NCI-H2107 (cell line): ENCODE measurements around the gene TSPAN31.
"Not testable (repeated sequence)": the region's sequence is repeated elsewhere in the genome, so short reads cannot be mapped to it uniquely, and the experiment has no call there.

Source experiments
- DNase-seq: peaks from one replicate; lab custom pipeline; 2025; lab: John Stamatoyannopoulos, UW

TSPAN31 gene

GRCh38 chr12:57767305-57767698 is 22.5 kb downstream of the TSPAN31 start:
- DNase-seq: no peak

- no peak for DNase-seq
Measured at GRCh38 chr12:57767876-57768275, 23.0 kb downstream of the TSPAN31 start.

GRCh38 chr12:57769594-57769993 is 24.8 kb downstream of the TSPAN31 start:
- DNase-seq: no peak

GRCh38 chr12:57770734-57771133 is 25.9 kb downstream of the TSPAN31 start:
- DNase-seq: no peak

- DNase-seq: peak; percentile 76
Measured at GRCh38 chr12:57771236-57771872, 26.5 kb downstream of the TSPAN31 start.

DNA sequence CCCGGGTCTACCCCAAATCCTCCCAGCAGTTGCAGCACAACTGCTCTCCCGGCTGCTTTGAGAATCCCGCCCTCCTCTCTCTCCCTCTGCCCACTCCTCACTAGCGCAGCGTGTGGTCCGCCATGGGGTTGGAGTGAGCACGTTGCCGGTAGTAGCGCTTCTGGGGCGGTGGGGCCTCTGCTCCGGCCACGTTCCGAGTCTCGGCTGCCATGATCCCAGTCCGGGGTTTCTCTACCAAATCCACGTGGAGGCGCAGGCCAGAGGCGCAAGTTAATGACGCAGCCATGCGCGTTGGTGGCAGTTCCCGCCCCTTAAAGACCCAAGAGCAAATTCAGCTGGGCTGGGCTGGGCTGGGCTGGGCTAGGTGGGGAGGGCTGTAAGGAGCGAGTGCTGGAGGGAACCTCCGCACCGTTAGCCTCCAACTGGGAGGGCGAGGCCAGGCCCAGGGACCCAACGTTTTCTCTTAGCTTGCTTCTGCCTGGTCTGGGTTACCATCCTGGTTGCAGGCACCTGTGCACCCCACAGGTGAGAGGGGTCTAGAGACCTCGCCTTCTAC is 27.1 kb downstream of the TSPAN31 start, which contains the start of gene METTL1:
Gene METTL1 (minus strand): TSS at position 233 of the 556 bp plus-strand sequence. CDS start 22 bp downstream, at position 211.
- peak; percentile 94 for DNase-seq

GRCh38 chr12:57772429-57773322 is 27.8 kb downstream of the TSPAN31 start, which contains the start of gene EEF1AKMT3:
Gene EEF1AKMT3, plus strand, starts transcription at chr12:57772614. Its CDS starts 111 bp downstream, at chr12:57772725.
- DNase-seq: no peak

- not testable (repeated sequence) for DNase-seq
Measured at GRCh38 chr12:57774634-57775033, 29.8 kb downstream of the TSPAN31 start.

GRCh38 chr12:57775044-57775443 is 30.2 kb downstream of the TSPAN31 start:
- no peak for DNase-seq

GRCh38 chr12:57775563-57776246 is 30.9 kb downstream of the TSPAN31 start:
- no peak for DNase-seq

DNA sequence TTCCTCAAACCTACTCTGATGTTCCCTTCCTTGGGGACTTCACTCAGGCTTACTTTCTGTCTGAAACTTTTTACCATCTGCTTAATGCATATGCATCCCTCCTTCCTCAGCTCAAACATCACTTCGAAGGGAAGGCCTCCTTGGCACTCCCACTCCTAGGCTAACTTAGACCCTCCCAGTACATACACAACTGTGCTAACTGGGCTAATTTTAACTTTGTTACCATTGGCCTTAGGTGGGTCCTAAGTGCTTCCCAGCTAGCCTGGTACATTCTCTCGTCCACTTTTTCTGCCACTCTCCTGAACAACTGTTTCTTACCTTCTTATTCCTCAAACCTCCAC is 31.4 kb downstream of the TSPAN31 start:
- DNase-seq: no peak

- no peak for DNase-seq
Measured at GRCh38 chr12:57777367-57777766, 32.5 kb downstream of the TSPAN31 start.

- no peak for DNase-seq
Measured at GRCh38 chr12:57777911-57778310, 33.1 kb downstream of the TSPAN31 start.

GRCh38 chr12:57779736-57780135 is 34.9 kb downstream of the TSPAN31 start:
- no peak for DNase-seq

DNA sequence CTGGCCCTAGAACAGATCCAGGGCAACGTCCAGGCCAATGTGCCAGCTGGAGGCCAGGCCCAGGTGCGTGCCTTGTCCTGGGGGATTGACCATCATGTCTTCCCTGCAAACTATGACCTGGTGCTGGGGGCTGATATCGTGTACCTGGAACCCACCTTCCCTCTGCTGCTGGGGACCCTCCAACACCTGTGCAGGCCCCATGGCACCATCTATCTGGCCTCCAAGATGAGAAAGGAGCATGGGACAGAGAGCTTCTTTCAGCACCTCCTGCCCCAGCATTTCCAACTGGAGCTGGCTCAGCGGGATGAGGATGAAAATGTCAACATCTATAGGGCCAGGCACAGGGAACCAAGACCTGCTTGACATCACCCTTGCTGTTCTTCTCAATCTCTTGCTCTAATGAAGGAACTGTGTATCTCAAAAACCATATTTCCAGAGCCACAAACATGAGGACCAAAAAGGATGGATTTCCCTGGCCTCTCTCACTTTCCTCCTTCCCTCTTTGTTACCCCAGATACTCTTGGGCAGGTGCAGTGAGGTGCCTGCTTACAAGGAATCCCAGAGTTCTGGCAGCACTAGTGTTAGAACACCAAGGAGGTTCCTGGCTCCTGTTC is 35.6 kb downstream of the TSPAN31 start:
- DNase-seq: no peak

- no peak for DNase-seq
Measured at GRCh38 chr12:57781244-57781643, 36.4 kb downstream of the TSPAN31 start.

- no peak for DNase-seq
Measured at GRCh38 chr12:57781801-57782200, 37.0 kb downstream of the TSPAN31 start.

- no peak for DNase-seq
Measured at GRCh38 chr12:57782243-57782607, 37.4 kb downstream of the TSPAN31 start.

- DNase-seq: peak; percentile 95
Measured at GRCh38 chr12:57782608-57783465, 38.0 kb downstream of the TSPAN31 start, which contains the start of gene TSFM. Gene TSFM, plus strand, starts transcription at chr12:57782787. Its CDS starts 15 bp downstream, at chr12:57782802.

GRCh38 chr12:57783466-57783801 is 38.6 kb downstream of the TSPAN31 start:
- no peak for DNase-seq

DNA sequence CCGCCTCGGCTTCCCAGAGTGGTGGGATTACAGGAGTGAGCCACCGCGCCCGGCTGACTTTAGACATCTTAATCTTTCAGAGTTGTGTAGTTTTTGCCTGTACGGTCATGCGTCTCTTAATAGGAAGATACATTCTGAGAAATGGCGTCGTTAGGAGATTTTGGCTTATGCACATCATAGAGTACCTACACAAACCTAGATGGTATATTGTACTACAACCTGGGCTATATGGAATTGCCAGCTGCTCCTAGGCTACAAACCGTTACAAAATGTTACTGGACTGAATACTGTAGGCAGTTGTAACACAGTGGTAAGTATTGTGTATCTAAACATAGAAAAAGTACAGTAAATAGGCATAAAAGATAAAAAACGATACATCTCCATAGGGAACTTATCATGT is 39.0 kb downstream of the TSPAN31 start:
- no peak for DNase-seq
